ENCODE data around the gene LRIG3.
"Not testable (repeated sequence)": the region's sequence is repeated elsewhere in the genome, so short reads cannot be mapped to it uniquely, and the experiment has no call there.

Gene LRIG3

DNA sequence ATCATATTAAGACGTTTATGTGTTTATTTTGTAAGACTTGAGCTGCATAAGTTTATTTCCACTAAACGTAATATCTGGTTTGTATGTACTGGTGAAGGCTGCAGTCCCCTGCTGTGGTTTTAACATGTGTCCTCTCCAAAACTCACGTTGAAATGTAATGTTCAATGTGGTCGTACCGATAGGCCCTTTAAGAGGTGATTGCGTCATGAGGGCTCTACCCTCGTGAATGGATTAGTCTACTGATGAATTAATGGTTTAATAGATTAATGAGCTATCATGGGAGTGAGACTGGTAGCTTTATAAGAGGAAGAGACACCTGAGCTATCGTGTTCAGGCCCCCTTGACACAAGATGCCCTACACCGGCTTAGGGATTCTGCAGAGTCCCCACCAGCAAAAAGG, 14.9 kb downstream of the LRIG3 start:
- DNase-seq = no peak

- not testable (repeated sequence) for DNase-seq
These were observed 17.6 kb downstream of the LRIG3 start for GRCh38 chr12:58902726-58903125.

- no peak for DNase-seq
These were observed 18.6 kb downstream of the LRIG3 start for GRCh38 chr12:58901664-58902063.

DNA sequence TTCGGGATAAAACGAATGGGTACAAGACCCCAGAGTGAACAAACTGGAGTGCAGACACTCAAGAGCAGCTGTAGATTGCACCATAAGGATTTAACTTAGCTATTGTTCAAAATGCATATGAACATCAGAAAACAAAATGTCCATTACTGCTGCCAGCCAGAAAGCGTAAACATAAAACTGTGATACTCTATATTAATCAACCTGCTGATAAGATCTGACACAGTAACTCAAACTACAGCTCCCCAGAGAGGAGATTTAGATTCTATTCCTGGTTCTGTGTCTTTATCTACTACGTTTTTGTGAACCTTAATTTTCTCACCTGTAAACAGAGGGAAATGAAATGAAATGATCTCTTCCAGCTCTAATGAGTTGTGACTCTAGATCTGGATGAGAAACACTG, 22.3 kb downstream of the LRIG3 start:
- no peak for DNase-seq

GRCh38 chr12:58896278-58896677, 24.0 kb downstream of the LRIG3 start:
- DNase-seq = no peak

DNA sequence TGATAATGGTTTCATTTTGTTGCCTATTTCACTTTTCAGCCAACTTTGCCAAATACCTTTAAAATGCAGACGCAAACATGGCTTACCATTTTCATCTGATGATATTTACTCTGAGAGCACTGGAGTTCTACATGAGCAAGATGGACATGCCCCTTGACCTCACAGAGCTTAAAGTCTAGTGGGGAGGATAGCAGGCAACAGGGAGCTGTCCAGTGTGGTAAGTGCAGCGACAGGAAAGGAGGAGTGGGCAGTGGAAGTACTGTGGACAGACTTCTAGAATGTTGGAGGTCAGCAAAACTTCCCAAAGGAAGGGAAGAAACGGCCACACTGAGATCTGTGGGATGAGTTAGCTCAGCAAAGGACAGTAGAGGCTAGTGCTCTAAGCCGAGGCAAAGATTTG, 25.3 kb downstream of the LRIG3 start:
- no peak for DNase-seq

- no peak for DNase-seq
These were observed 26.3 kb downstream of the LRIG3 start for GRCh38 chr12:58894040-58894439.

DNA sequence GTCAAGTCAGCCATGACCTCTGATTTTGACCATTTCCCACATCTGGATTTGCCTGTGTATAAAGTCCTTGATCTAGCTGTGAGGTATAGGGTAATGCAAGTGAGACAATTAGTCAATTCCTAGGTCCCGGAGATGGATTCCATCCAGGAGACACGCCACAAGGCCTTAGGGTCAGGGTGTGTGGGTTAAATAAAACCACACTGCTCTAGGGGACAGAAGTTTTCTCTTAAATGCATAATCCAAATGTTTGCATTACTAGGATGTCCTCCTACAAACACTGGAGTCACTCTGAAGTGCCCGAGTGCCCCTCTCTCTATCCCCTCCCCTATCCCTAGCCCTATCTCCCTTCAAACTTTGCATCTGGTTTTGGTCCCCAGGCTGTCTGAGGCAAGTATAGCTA, 26.8 kb downstream of the LRIG3 start:
- DNase-seq = no peak

GRCh38 chr12:58889557-58889956, 30.7 kb downstream of the LRIG3 start:
- no peak for DNase-seq

DNA sequence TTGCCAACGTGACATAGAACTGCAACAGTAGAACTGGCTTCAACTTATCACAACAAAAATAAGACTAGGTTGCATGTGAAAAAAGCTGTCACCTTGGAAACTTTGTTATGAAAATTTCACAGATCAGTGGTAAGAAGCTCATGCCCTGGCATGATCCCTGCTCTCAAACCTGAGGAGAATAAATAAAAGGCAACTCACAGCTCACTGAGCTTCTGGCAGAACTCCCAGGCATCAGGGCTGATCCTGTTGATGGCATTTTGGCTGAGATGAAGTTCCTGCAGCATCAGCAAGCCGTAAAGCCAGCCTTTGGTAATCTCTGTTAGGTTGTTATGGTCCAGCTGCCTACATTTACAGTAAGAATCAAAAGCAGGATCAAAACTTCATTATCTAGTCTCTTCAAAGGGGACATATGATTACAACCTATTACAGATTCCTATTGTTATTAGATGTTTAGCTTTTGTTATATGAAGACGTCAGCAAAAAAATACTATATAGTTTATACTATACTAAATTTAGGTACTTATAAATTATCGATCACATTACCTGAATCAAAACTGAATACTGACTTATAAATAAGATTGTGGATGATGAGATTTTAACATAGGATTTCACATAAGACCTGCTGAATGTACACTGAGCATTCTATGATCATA, 32.0 kb downstream of the LRIG3 start:
- no peak for DNase-seq

GRCh38 chr12:58887068-58887467, 33.2 kb downstream of the LRIG3 start:
- no peak for DNase-seq

DNA sequence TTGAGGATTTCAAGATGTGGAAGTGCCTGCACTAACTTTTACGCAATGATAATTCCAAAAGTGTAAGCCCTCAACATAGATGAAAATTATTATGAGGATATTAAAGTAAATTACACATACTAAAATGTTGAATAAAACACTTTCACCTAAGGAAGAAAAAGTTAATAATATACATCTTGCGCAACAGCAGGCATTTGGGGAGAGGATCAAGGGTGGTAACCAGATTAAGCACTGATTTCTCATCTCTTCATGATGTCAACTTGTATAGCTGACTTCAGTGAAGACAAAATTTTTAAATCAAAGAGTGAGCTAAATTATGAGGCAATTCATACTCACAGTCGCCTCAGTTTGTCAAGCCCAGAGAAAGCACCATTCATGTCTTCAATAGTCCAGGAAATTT, 33.8 kb downstream of the LRIG3 start:
- no peak for DNase-seq

DNA sequence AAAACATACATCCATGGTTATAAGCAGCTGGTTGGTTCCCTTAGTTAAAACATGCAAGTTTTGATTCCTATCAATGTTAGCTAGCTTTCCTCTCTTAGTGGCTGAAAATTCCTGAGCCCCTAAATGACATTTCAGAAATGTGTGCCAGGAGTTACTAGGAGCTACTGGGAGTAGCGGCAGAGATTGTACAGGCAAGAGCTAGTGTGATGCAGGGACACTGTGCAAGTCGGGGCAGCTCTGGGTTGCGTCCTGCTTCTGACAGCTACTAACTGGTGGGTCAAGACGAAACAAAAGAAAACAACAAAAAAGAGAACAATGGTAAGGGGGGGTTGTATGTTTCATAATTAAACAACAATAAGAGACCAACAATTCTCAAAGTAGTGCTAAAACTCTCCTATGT, 35.4 kb downstream of the LRIG3 start:
- DNase-seq = no peak

DNA sequence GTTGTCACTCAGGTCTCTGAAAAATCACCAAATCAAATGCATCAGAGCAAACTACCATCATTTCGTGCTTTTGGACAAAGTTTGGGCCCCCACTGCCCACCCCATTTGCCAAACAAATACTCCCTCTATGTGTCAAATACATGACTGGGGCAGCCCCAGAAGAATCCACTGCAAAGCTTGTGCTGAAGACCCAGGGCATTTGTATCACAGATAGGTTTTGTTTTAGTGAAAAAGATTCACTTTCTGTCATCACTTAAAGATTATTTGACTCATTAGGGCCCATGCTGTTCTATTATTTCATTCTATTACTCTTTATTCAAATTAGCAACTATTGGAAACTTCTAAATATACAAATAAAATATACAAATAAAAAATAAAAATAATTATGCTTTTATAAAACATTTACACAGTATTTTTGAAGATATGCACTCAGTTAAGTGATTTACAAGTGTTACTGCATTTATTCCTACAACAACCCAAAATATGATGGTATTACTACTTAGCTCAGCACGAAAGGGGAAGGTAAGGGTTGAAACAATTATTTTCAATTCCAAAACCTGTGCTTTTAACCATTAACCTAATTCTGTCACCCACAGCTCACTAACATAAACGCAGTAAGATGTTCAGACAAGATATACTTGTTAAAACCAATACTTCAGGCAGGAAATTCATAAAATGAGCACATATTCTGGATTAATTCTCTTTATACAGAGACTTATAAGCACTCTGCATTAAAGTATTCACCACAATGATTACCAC, 36.5 kb downstream of the LRIG3 start:
- DNase-seq = no peak

DNA sequence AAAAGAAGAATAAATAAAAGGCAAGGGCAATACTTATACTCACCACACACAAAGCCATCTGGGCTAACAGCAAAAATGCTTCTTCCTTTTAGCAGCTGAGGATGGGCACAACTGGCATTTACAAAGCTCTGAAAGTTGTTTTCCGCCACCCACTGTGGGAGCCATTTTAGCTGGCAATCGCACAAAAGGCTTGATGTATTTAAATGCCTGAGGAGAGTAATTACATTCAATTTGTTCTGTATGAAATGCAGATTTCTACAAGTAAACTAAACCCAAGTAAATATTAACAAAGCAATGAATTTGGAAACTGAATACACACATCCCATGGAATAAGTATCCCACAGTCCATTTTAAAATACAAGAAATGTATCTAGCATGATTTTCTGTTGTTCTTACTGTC, 37.5 kb downstream of the LRIG3 start:
- DNase-seq = no peak

- no peak for DNase-seq
These were observed 38.5 kb downstream of the LRIG3 start for GRCh38 chr12:58881816-58882215.

GRCh38 chr12:58880639-58881038, 39.7 kb downstream of the LRIG3 start:
- no peak for DNase-seq

GRCh38 chr12:58877243-58877743, 43.0 kb downstream of the LRIG3 start:
- DNase-seq = no peak

DNA sequence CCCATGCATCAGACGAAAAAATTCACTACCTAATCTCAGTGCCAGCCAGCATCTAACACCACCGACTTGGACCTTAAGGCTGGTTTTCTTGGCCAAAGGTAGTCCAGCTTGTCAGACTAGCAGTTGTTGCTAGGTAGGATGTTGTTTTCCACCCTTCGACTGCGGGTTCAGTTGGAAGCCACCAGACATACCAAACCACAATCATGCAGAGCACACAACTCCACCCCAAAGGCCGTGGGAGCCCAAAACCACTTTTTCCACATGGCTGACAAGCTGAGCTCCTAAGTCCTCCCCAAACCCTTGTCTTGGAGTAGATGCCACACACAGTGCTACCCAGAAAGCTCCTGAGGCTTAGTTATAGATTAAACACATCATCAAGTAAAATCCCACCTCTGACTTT, 46.8 kb downstream of the LRIG3 start:
- DNase-seq = no peak

DNA sequence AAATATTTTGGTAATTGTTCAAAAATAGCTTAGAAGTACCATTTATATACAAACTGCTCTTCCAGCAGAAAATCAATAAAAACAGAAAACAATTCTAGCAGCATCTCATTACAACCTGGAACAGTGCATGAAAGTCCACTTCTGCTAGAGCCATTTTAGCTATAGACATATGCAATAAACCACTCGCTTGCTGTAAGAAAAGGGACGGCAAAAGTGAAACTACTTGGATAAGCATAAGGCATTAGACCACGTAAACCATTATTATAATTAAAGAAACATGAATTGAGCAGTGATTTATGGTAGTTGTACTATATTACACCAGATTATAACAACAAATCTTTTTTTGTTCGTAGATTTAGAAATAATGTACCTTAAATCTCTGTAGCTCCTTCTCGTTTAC, 48.7 kb downstream of the LRIG3 start:
- DNase-seq = no peak

DNA sequence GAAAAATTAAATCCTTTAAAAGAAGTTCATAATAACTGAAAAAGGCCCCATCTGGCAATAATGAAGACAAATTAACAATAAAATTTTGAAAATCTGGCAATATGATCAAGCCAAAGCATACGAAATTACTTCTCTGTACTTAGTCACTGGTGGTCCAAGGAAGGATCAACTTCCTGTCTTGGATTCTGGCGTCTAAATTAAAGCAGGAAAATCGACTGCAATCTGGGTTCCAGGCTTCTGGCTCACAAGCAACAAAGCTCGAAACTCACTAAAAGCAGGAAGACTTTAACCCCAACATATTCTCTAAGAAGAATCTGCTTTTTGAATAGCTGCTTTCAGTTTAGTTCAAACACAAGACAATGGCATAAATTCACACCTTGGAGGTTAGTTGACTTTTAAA, 49.7 kb downstream of the LRIG3 start:
- DNase-seq = no peak

- no peak for DNase-seq
These were observed 59.5 kb downstream of the LRIG3 start for GRCh38 chr12:58860788-58861240.

GRCh38 chr12:58860056-58860787, 60.1 kb downstream of the LRIG3 start:
- no peak for DNase-seq

GRCh38 chr12:58858030-58858429, 62.3 kb downstream of the LRIG3 start:
- DNase-seq = no peak

All from T-helper 2 cell (primary cell).